ENCODE measurements around the gene CCNQ. TPM values are rescaled to one million over a fixed set of nuclear protein-coding genes. Genes with fewer than 3 reads are reported as not detected.
A peak's percentile ranks its signal among the peaks of the same experiment; 100 is the strongest.

Gene CCNQ
- total and polyA plus RNA-seq, 12 donors, result 16.9 to 132 (median 22.9) TPM

DNA sequence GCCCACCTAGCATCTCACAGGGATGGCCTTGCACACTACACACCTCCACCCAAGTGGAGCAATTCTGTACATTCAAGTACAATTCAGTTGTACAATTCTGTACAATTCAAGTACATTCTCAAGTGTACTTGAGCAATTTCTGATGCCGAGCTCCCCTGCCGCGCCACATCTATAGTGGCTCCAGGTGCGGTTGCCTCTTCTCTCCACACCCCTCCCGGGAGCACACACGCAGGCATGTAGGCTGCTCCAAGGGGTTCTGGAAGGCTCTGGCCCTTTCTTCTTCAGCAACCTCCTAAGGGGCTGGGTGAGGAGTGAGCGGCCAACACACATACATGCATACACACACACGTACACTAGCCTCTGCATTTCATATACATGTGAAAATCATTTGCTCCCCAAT lies 29.2 kb upstream of the CCNQ start:
- ATAC-seq, result no peak
- TF ChIP-seq, protein P1, sequence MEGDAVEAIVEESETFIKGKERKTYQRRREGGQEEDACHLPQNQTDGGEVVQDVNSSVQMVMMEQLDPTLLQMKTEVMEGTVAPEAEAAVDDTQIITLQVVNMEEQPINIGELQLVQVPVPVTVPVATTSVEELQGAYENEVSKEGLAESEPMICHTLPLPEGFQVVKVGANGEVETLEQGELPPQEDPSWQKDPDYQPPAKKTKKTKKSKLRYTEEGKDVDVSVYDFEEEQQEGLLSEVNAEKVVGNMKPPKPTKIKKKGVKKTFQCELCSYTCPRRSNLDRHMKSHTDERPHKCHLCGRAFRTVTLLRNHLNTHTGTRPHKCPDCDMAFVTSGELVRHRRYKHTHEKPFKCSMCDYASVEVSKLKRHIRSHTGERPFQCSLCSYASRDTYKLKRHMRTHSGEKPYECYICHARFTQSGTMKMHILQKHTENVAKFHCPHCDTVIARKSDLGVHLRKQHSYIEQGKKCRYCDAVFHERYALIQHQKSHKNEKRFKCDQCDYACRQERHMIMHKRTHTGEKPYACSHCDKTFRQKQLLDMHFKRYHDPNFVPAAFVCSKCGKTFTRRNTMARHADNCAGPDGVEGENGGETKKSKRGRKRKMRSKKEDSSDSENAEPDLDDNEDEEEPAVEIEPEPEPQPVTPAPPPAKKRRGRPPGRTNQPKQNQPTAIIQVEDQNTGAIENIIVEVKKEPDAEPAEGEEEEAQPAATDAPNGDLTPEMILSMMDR (IDR thresholded peaks at IDR 0.05), result no peak
- no peak for DNase-seq
- intact Hi-C loops (cut with DNase I), result no loop called here
- WGBS, 2 donors, result 96 to 97% methylated on average over 8 of the region's 8 CpGs
- Histone ChIP-seq H3K4me3 (no peak overlapping the region), H3K27me3 (peaks cover 0 to 29% (median 0%) of the 10 kb centered on the region in 7 donors), H3K9me3 (peaks cover 0 to 13% (median 0%) of the 10 kb centered on the region in 11 donors), H3K27ac (no peak overlapping the region), H3K4me1 (no peaks in the 10 kb centered on the region), H3K36me3 (no peaks in the 10 kb centered on the region)

DNA sequence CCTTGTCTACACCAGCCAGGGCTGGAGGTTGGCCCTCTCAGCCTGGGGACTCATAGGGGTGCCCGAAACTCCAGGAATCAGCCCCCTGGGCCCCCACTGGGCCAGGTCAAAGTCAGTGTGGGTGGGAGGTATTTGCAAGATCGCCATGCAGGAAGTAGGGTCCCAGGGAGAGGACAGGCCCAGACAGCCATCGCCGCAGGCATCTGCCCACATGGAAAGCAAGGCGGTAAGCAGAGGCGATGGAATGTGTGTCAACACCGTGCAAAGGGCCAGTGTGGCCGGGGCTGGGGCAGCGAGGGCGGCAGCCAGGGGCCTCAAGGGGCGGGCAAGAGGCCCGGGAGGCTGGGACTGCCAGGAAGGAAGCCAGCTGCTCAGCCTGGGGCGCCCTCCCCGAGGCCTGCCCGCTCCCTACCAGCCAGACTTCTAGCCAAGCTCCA lies 28.8 kb upstream of the CCNQ start:
- Histone ChIP-seq H3K27ac (no peak overlapping the region), H3K4me1 (no peaks in the 10 kb centered on the region), H3K36me3 (no peaks in the 10 kb centered on the region), H3K4me3 (no peak overlapping the region), H3K9me3 (peaks cover 0 to 13% (median 0%) of the 10 kb centered on the region in 11 donors), H3K27me3 (peaks cover 0 to 30% (median 0%) of the 10 kb centered on the region in 7 donors)
- intact Hi-C loops (cut with DNase I), result no loop called here
- 63 to 69% methylated on average over 15 of the region's 15 CpGs for WGBS, 2 donors
- DNase-seq, result no peak
- TF ChIP-seq, protein P1 (IDR thresholded peaks at IDR 0.05), result no peak
- peak in 1 of 8 donors; percentile 29 for ATAC-seq

DNA sequence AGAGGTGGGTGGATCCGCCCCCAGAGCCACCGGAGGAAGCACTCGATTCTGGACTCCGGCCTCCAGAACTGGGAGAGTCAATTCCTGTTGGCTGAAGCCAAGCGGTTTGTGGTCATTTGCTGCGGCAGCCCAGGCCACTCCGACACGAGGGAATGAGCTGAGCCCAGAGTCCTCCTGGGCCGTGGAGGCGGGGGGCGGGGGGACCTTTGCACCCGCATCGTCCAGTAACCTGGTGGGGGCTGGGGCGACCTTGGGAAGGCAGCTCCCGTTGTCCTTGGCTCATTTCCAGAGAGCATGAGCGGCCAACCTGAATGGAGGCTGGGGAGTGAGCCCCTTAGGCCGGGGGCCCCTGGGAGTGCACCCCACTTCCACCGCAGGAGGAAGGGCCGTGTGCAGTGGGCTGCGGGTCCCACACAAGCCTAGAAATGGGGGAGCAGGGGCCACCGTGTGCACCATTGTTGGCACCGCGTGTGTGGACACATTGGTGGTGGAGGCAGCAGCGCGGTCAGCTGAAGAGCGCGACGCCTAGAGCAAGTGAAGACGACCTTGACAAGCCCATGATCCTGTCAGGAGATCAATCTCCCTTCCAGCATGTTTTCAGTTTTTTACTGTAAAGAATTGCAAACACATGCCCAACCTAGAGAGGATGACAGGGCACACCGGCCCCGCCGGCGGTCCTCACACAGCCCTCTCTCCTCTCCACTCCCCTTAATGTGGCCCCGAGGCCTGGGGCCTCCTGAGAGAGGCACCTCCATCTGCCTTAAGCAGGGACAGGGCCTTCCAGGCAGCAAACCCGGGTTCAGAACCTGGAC lies 28.1 kb upstream of the CCNQ start:
- no peaks in the 10 kb centered on the region for H3K36me3 ChIP-seq
- H3K27ac ChIP-seq, result no peak overlapping the region
- peaks cover 0 to 30% (median 0%) of the 10 kb centered on the region in 7 donors for H3K27me3 ChIP-seq
- TF ChIP-seq, protein P1 (IDR thresholded peaks at IDR 0.05), result no peak
- ATAC-seq, result no peak
- DNase-seq, result no peak
- peaks cover 0 to 11% (median 0%) of the 10 kb centered on the region in 11 donors for H3K9me3 ChIP-seq
- no peak overlapping the region for H3K4me3 ChIP-seq
- H3K4me1 ChIP-seq, result no peaks in the 10 kb centered on the region
- intact Hi-C loops (cut with DNase I), result no loop called here
- 66 to 67% methylated on average over 24 to 32 of the region's 35 CpGs for WGBS, 2 donors

DNA sequence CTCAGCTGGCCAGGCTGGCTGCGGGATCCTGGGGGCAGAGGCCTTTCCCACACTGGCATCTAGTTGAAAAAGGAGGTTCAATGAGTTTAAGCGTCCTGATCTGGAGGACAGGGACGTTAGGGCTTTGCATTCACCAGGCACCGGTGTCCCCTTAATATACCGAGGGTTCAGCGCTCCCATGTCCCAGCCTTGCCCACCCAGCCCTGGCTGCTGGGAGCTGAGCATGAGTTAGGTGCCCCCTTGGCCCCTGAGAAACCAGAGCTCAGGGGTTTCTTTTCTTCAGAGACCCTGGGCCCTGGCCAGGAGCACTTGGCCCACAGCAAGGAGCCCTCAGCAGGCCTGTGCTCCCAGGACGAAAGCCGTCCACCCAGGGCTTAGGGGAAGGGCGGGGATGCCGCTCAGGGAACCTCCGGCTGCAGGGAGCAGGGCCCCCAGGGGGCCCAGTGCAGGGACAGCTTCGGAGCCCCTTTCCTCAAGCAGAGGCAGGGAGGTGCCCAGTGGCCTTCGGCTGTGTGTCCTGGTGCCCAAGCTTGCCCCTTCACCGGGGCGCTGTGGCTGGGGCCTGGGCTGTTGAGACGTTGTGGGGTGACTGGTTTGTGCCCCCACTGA lies 27.2 kb upstream of the CCNQ start:
- TF ChIP-seq, protein P1 (IDR thresholded peaks at IDR 0.05), result no peak
- DNase-seq, result no peak
- WGBS, 2 donors, result 85 to 90% methylated on average over 7 to 16 of the region's 16 CpGs

More for the DNA sequence above, 27.2 kb upstream of the CCNQ start:
- peaks cover 0 to 4% (median 0%) of the 10 kb centered on the region in 11 donors for H3K9me3 ChIP-seq
- no peaks in the 10 kb centered on the region for H3K4me1 ChIP-seq
- H3K27me3 ChIP-seq, result peaks cover 0 to 30% (median 0%) of the 10 kb centered on the region in 7 donors
- no peak overlapping the region for H3K27ac ChIP-seq
- H3K36me3 ChIP-seq, result no peaks in the 10 kb centered on the region
- ATAC-seq, result no peak
- intact Hi-C loops (cut with DNase I), result no loop called here
- H3K4me3 ChIP-seq, result no peak overlapping the region

All from heart right ventricle (tissue), 16 donors.